AG08395 (cell line): Measurements from ENCODE around the gene ATP5F1C.
"Not testable (repeated sequence)": the region's sequence is repeated elsewhere in the genome, so short reads cannot be mapped to it uniquely, and the experiment has no call there.

ENCODE experiments used
- DNase-seq: peaks from one replicate; pipeline ENCODE4 v3.0.0; 2012; ENCODE audit warnings: mixed read lengths, low spot score

Gene ATP5F1C

DNA sequence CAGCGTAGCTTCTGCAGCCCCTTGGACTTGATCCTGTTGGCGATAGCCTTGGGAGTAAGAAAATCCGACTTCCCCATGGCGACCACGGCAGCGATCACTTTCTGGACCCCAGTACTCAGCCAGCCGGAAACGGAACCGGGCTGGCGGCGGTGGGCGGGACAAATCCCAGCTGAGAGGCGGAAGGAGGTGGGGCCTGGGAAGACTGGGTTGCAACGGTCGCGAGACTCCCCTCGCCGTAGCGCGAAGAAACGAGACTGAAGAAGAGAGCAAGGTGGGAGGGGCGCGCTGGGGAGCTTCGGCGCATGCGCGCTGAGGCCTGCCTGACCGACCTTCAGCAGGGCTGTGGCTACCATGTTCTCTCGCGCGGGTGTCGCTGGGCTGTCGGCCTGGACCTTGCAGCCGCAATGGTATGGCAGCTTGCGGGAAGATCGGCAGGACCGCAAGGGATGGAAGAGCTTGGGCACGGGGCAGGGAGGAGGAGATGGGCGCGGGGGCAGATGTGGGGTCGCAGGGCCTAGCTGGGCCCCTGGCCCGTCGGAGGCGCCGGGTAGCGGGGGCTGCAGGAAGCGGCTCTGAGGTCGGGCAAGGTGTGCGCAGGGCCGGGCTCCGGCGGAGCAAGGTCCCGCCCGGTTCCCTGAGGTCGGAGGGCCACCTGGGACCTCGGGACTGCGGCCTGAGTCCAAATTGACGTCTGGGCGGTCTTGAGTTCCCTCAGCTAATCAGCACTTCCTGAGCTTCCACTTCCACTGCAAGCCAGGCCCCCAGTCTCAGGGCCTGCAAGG is at the start of gene ATP5F1C, which contains the start of gene KIN:
TSS of gene ATP5F1C (plus strand) at position 321 of the 782 bp plus-strand sequence. CDS start at position 352, 31 bp downstream.
TSS of gene KIN (minus strand) at position 137 of the 782 bp plus-strand sequence. CDS start at position 77, 60 bp downstream.
- DNase-seq, result peak; percentile 99

DNA sequence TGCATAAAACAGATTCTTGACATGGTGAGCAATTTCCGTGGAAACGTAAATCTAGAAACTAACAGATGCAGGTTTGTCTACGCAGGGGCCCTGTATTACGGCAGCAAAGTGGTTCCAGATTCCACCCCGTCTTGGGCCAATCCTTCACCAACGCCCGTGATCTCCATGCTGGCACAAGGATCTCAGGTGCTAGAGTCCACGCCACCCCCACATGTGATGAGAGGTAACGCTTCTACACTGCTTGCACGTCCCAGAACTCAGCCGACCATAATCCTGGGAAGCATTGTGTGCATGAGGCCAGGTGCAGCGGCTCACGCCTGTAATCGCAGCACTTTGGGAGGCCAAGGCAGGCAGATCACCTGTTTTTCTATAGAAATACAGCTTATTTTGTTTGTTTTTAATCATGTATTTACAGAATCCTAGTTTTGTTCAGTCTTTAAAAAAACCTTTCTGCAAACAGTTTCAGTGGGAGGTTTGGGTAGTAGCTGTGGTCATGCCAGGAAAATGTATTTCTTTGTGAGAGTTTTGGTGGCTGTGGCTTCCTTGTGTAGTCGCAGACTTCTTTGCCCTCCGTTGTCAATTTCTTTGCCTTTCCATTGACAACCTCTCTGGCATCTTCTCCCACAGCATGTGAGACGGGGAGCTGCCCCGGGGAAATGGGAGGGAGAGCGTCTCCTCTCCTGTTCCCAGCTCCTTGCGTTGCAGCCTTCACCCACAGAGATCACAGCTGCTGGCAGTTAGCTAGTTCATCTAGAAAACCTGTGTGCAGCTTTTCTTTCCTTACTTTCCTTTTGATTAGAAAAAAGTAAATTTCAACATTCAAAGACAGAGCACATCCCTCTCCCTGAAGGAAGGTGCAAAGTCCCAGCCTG is 49.2 kb upstream of the ATP5F1C start:
- DNase-seq, result no peak

DNA sequence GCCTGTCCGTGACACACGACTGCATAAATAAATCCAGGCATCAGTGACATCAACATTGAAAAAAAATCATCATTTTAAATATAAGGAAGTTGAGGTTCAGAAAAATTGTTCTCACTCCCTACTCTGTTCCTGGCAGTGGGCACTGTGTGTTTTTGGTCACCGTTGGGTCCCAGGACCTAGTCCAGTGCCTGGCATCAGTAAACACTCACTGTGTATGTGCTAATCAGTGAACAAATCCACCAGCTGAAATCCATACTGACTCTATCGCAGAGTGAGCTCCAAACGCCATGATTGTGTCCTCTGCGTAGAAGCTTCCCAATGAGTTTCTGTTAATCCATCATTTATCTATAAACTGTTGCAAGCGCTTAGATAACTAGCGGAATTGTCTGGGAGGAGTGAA is 43.7 kb upstream of the ATP5F1C start:
- DNase-seq, result no peak

DNA sequence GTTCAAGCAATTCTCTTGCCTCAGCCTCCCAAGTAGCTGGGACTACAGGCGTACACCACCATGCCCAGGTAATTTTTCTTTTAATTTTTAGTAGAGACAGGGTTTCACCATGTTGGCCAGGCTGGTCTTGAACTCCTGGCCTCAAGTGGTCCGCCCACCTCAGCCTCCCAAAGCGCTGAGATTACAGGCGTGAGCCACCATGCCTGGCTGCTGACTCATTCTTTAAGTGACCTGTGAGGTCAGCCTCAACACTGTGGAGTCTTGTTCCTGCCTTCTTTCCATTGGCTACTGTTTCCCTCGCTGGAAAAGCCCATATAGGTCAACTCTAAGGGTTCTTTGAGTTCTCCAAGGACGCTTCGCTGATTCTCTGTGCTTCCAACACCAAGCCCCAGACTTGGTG is 39.3 kb upstream of the ATP5F1C start:
- not testable (repeated sequence) for DNase-seq

- DNase-seq, result no peak
Observed at GRCh38 chr10:7750222-7750621, 37.8 kb upstream of the ATP5F1C start.

GRCh38 chr10:7752251-7752650 is 35.7 kb upstream of the ATP5F1C start:
- DNase-seq, result no peak

DNA sequence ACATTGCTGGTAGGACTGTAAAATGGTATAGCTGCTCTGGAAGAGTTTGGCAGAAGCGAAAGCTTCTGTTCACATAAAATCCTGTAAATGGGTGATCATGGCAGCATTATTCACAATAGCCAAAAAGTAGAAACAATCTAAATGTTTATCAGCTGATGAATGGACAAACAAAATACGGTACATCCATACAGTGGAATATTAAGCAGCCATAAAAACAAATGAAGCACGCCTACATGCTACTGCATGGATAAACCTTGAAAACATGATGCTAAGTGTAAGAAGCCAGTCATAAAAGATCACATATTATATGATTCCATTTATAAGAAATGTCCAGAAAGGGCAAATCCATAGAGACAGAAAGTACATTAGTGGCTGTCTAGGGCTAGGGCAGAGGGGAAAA is 32.9 kb upstream of the ATP5F1C start:
- DNase-seq, result no peak

GRCh38 chr10:7756360-7756992 is 31.5 kb upstream of the ATP5F1C start:
- DNase-seq, result peak; percentile 17

- no peak for DNase-seq
Observed at GRCh38 chr10:7763929-7764328, 24.0 kb upstream of the ATP5F1C start.

DNA sequence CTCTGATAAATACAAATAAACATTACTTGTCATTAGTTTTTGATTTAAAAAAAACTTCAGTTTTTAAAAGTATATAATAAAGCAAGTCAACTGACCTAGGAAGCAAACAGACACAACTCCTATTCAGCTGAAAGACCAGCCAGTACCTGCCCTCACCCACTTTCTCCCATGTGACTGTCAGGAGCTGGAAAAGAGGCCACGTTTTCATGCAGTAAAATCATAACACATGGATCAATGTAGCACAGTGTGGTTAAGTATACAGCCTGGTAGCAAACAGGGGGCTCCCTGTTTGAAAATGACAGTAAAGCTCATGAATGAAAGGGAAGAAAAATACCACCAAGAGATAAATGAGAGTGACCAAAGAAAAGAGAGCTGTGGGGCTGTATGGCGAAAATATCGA is 21.7 kb upstream of the ATP5F1C start:
- DNase-seq, result no peak

DNA sequence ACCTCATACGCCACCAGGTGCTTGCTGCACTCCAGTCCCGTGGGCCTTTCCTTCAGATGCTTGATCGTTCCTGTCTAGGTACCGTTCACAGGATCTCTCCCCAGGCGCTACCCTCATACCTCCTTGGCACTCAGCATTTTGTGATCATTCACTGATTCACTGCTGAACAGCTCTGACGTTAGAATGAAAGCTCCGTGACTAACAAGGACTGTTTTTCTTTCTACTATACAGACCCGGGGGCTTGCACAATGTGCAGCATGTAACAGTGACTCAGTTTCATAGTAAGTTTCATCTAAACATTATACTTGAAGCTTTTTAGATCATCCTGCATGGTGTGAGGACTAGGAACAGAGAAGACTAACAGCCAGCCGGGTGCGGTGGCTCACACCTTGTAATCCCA is 20.8 kb upstream of the ATP5F1C start:
- DNase-seq, result no peak

DNA sequence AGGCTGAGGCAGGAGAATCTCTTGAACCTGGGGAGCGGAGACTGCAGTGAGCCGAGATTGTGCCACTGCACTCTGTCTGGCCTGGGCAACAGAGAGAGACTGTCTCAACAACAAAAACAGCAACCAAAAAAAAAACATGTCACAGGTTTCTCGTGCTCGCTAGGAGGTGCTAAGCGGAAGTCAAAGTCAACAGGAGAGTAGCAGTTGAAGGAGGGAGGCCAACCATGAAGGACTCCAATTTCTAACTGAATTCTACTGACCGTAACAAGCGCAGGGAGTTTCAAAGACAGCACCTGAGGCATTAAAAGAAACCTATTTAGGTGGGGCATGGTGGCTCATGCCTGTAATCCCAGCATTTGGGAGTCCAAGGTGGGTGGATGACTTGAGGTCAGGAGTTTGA is 19.6 kb upstream of the ATP5F1C start:
- DNase-seq, result no peak

- no peak for DNase-seq
Observed at GRCh38 chr10:7773845-7774801, 13.9 kb upstream of the ATP5F1C start.

- no peak for DNase-seq
Observed at GRCh38 chr10:7776777-7777176, 11.2 kb upstream of the ATP5F1C start.

DNA sequence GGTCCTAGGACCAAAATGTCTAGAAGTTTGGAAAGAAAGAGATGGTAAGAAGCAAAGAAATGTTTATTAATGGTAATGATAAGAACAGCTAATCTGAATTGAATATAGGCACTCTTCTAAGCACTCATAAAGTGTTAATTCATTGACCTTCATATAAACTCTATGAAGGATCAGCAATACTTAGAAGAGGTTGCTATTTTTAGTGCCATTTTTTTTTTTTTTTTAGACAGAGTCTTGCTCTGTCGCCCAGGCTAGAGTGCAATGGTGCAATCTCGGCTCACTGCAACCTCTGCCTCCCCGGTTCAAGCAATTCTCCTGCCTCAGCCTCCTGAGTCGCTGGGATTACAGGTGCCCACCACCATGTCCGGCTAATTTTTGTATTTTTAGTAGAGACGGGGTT is 5.8 kb upstream of the ATP5F1C start:
- not testable (repeated sequence) for DNase-seq

DNA sequence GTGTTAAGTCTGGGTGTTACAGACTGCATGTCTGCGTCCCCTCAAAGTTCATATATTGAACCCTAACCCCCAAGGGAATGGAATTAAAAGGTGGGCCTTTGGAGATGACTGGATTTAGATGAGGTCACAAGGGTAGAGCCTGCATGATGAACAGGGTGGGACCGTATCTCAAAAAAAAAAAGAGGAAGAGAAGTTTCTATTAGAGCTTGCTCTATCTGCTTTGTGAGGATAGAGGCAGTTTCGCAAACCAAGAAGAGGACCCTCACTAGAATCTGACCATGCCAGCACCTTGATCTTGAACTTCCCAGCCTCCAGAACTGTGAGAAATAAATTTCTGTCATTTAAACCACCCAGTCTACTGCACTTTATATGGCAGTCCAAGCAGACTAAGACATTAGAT is 1.5 kb upstream of the ATP5F1C start:
- no peak for DNase-seq

- peak; percentile 25 for DNase-seq
Observed at GRCh38 chr10:7787150-7787856, 674 bp upstream of the ATP5F1C start.

GRCh38 chr10:7788639-7789286 is 786 bp downstream of the ATP5F1C start:
- DNase-seq, result no peak

- no peak for DNase-seq
Observed at GRCh38 chr10:7789390-7789789, 1.4 kb downstream of the ATP5F1C start.

DNA sequence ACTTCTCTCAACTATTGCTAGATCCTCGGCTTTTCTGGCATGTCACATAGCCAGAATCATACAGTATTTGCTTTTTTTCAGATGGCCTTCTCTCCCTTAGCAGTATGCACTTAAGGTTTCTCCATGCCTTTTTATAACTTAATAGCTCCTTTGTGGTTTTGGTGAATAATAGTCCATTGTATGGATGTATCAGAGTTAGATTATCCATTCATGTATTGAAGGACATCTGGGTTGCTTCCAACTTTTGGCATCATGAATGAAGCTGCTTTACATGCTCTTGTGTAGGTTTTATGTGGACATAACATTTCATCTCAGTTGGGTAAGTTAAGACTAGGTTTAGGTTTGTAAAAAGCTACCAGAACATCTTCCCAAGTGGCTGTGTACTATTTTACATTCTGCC is 4.6 kb downstream of the ATP5F1C start:
- DNase-seq, result no peak
